Measurements from ENCODE around the gene VAPA. TPM values are rescaled to one million over a fixed set of nuclear protein-coding genes. Genes with fewer than 3 reads are reported as not detected.

The VAPA gene
- total RNA-seq, 2 experiments from 2014 or later = 139 to 176 TPM

GRCh38 chr18:9914584-9915290 is 921 bp downstream of the VAPA start:
- intact Hi-C loops (cut with micrococcal nuclease; ENCODE audit: unreplicated experiment) = loop anchor here (2.0 to 5.0 kb wide), 3 partner anchors 300 to 577 kb away; partner anchors contain the start of genes PPP4R1 and RALBP1
- TF ChIP-seq EZH2phosphoT487 (IDR thresholded peaks at IDR 0.05; ENCODE audit: borderline replicate concordance, low read depth, low read length) (no peak), CTCF (conservative IDR thresholded peaks at IDR 0.05; ENCODE audit: low read length) (no peak)
- Histone ChIP-seq H4K20me1 (ENCODE audit: insufficient read depth, low read length) (peaks cover 47% of the 10 kb centered on the region), H3K79me2 (ENCODE audit: insufficient read depth, low read depth, low read length) (peaks cover 55% of the 10 kb centered on the region), H3K9me3 (ENCODE audit: low read length) (peaks cover 5% of the 10 kb centered on the region), H3K27ac (ENCODE audit: low read depth, low read length, poor library complexity, severe bottlenecking) (peak overlapping the region; percentile 81), H2AFZ (ENCODE audit: low read length) (no peak overlapping the region), H3K36me3 (ENCODE audit: insufficient read depth, low read length) (no peaks in the 10 kb centered on the region; the same call in 1 of the 2 replicates), H3K4me2 (ENCODE audit: low read length) (peak overlapping the region; percentile 92), H3K9me2 (ENCODE audit: insufficient read depth, low read length) (no peaks in the 10 kb centered on the region), H3K4me3 (ENCODE audit: low read depth, low read length, poor library complexity, severe bottlenecking) (peak overlapping the region; percentile 99), H3K4me1 (ENCODE audit: insufficient read depth, low read length, poor library complexity, severe bottlenecking) (peaks cover 40% of the 10 kb centered on the region)
- ChIA-PET POLR2A (interaction anchor here (0.6 to 1.6 kb wide), 4 partner anchors 9 to 1653 kb away, joined by 3 to 11 read pairs (median 3); no protein-coding TSS in a partner anchor), CTCF (ENCODE audit: unreplicated experiment) (no interaction called here)
- peak; percentile 69 for DNase-seq (ENCODE audit: low spot score)
- no TSS peak for BruUV-seq (replicated peaks)

DNA sequence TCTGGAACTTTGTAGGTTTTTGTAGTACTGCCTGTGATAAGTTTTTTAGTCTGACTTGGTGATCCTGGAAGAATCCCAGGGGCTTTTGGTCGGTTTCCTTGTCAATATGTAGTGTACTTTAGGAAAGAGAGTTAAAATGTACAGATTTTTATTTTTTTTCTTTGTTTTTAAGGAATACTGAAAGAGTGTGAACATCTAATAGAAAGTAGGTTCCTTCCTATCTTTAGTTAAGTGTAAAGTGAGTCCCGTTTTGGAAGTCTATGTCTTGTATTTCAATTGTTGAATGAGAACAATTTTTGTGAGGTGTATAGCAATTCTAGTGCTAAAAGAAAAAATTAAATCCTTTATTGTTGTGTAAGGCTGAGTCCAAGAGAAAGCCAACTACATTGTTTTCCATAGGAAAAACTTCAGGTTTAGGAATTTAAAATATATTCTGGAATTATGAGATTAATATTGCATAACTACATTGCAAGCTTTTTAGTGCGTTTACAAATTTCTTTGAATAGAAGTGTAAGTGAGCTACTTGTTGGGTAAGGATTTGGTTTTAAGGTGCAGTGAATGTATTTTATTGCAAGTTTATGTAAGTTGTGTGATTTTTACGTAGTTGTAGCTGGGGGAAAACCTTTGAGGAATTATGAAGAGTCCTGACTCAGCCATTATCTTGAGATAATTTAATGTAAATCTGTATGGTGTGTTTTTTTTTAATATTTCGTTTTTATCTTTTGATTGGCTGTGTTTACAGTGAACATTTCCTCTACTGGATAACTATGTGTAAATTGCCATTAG is 1.7 kb downstream of the VAPA start:
- H3K27ac ChIP-seq (ENCODE audit: low read depth, low read length, poor library complexity, severe bottlenecking) = peak overlapping the region; percentile 81
- no peak for TF ChIP-seq CTCF (conservative IDR thresholded peaks at IDR 0.05; ENCODE audit: low read length)
- TF ChIP-seq EZH2phosphoT487 (IDR thresholded peaks at IDR 0.05; ENCODE audit: borderline replicate concordance, low read depth, low read length) = no peak
- BruUV-seq (replicated peaks) = no TSS peak
- intact Hi-C loops (cut with micrococcal nuclease; ENCODE audit: unreplicated experiment) = loop anchor here (2.0 kb wide), 1 partner anchor 301 kb away; the partner anchor contains the start of gene PPP4R1
- ChIA-PET POLR2A (interaction anchor here (0.6 to 1.6 kb wide), 4 partner anchors 8 to 1652 kb away, joined by 3 read pairs; no protein-coding TSS in a partner anchor), CTCF (ENCODE audit: unreplicated experiment) (no interaction called here)
- H3K79me2 ChIP-seq (ENCODE audit: insufficient read depth, low read depth, low read length) = peaks cover 62% of the 10 kb centered on the region
- peaks cover 54% of the 10 kb centered on the region for H4K20me1 ChIP-seq (ENCODE audit: insufficient read depth, low read length)
- DNase-seq (ENCODE audit: low spot score) = no peak
- H3K4me3 ChIP-seq (ENCODE audit: low read depth, low read length, poor library complexity, severe bottlenecking) = peak overlapping the region; percentile 99
- peak overlapping the region; percentile 92 for H3K4me2 ChIP-seq (ENCODE audit: low read length)
- peaks cover 5% of the 10 kb centered on the region for H3K9me3 ChIP-seq (ENCODE audit: low read length)
- no peak overlapping the region for H2AFZ ChIP-seq (ENCODE audit: low read length)
- no peaks in the 10 kb centered on the region; the same call in 1 of the 2 replicates for H3K36me3 ChIP-seq (ENCODE audit: insufficient read depth, low read length)
- peaks cover 48% of the 10 kb centered on the region for H3K4me1 ChIP-seq (ENCODE audit: insufficient read depth, low read length, poor library complexity, severe bottlenecking)
- H3K9me2 ChIP-seq (ENCODE audit: insufficient read depth, low read length) = no peaks in the 10 kb centered on the region
